Neural cell (in vitro differentiated cells): Measurements from ENCODE around the gene IPO4. TPM values are rescaled to one million over a fixed set of nuclear protein-coding genes. Genes with fewer than 3 reads are reported as not detected.
"Not testable (repeated sequence)": the region's sequence is repeated elsewhere in the genome, so short reads cannot be mapped to it uniquely, and the experiment has no call there.

Experiments
- H2AFZ ChIP-seq: fragments of 200-600, 300-800 bp; sonication (generic), shearing (Covaris generic); 2 replicates; pipeline ENCODE4 v1.6.0; 2014; ENCODE audit warnings: low read depth, mild to moderate bottlenecking, antibody characterized with exemption, low read length, moderate library complexity
- H3F3A ChIP-seq: fragments of 200-600 bp; shearing (Covaris generic); 2 replicates; pipeline ENCODE4 v1.6.1; 2016; ENCODE audit warnings: mild to moderate bottlenecking, moderate library complexity, mixed read lengths, antibody characterized with exemption, low read length; ENCODE audit not compliant: insufficient read depth, poor library complexity, severe bottlenecking
- H3K27ac ChIP-seq: fragments of 200-600, 300-800 bp; sonication (generic), shearing (Covaris generic); 2 replicates; pipeline ENCODE4 v1.5.1; 2014; ENCODE audit warnings: mild to moderate bottlenecking, low read length, moderate library complexity
- H3K27me3 ChIP-seq: fragments of 300-800, 200-600 bp; sonication (generic), shearing (Covaris generic); 2 replicates; pipeline ENCODE4 v1.6.0; 2014; ENCODE audit warnings: mild to moderate bottlenecking, low read depth, low read length, moderate library complexity; ENCODE audit not compliant: insufficient read depth
- H3K36me3 ChIP-seq: fragments of 300-800, 200-600 bp; sonication (generic), shearing (Covaris generic); 2 replicates; pipeline ENCODE4 v1.5.1; 2014; ENCODE audit warnings: mild to moderate bottlenecking, antibody characterized with exemption, low read length, moderate library complexity; ENCODE audit not compliant: insufficient read depth
- H3K4me2 ChIP-seq: fragments of 300-800, 200-600 bp; sonication (generic), shearing (Covaris generic); 2 replicates; pipeline ENCODE4 v1.6.0; 2014; ENCODE audit warnings: mild to moderate bottlenecking, low read length
- H3K4me3 ChIP-seq: fragments of 300-800, 200-600 bp; sonication (generic), shearing (Covaris generic); 2 replicates; pipeline ENCODE4 v1.5.1; 2014; ENCODE audit warnings: mild to moderate bottlenecking, low read length, moderate library complexity
- H3K79me2 ChIP-seq: fragments of 200-600 bp; shearing (Covaris generic); replicated peaks from 2 replicates; pipeline ENCODE4 v1.6.0; 2014; ENCODE audit warnings: mild to moderate bottlenecking, low read length, moderate library complexity; ENCODE audit not compliant: insufficient read depth
- H3K9ac ChIP-seq: fragments of 300-800, 200-600 bp; sonication (generic), shearing (Covaris generic); 2 replicates; pipeline ENCODE4 v1.6.1; 2016; ENCODE audit warnings: mild to moderate bottlenecking, low read length, mixed read lengths
- H3K9me2 ChIP-seq: fragments of 200-600 bp; shearing (Covaris generic); 2 replicates; pipeline ENCODE4 v1.6.1; 2016; ENCODE audit warnings: mild to moderate bottlenecking, low read length, mixed read lengths; ENCODE audit not compliant: insufficient read depth
- H3K9me3 ChIP-seq: fragments of 200-600, 300-800 bp; sonication (generic), shearing (Covaris generic); 2 replicates; pipeline ENCODE4 v1.6.1; 2016; ENCODE audit warnings: mild to moderate bottlenecking, mixed run types, low read length, moderate library complexity, mixed read lengths
- H4K20me1 ChIP-seq: fragments of 200-600 bp; shearing (Covaris generic); 2 replicates; pipeline ENCODE4 v1.6.1; 2016; ENCODE audit warnings: mild to moderate bottlenecking, mixed run types; ENCODE audit not compliant: insufficient read depth
- EP300 ChIP-seq: fragments of 450-650 bp; conservative IDR thresholded peaks from 2 replicates; pipeline ENCODE4 v1.6.1; 2014; ENCODE audit warnings: antibody characterized with exemption, mild to moderate bottlenecking, moderate library complexity; ENCODE audit not compliant: poor library complexity, severe bottlenecking
- EZH2 ChIP-seq: fragments of 200-600, 300-800 bp; shearing (Covaris generic), sonication (generic); IDR thresholded peaks from 2 replicates; pipeline ENCODE4 v1.6.1; 2014; ENCODE audit warnings: antibody characterized with exemption, low read length, borderline replicate concordance, mild to moderate bottlenecking; ENCODE audit not compliant: insufficient read depth, poor library complexity, severe bottlenecking
- MXI1 ChIP-seq: fragments of 450-650 bp; conservative IDR thresholded peaks from 2 replicates; pipeline ENCODE4 v1.6.1; 2014; ENCODE audit warnings: antibody characterized with exemption, mild to moderate bottlenecking; ENCODE audit not compliant: poor library complexity, severe bottlenecking
- POLR2AphosphoS5 ChIP-seq: IDR thresholded peaks from 2 replicates; pipeline ENCODE4 v1.6.1; 2012
- RAD21 ChIP-seq: fragments of 450-650 bp; conservative IDR thresholded peaks from 2 replicates; pipeline ENCODE4 v1.6.1; 2014; ENCODE audit warnings: antibody characterized with exemption, mild to moderate bottlenecking, moderate library complexity
- SMC3 ChIP-seq: fragments of 450-650 bp; conservative IDR thresholded peaks from 2 replicates; pipeline ENCODE4 v1.6.1; 2014; ENCODE audit warnings: antibody characterized with exemption, mild to moderate bottlenecking, moderate library complexity; ENCODE audit not compliant: poor library complexity
- TAF1 ChIP-seq: IDR thresholded peaks from 2 replicates; pipeline ENCODE4 v1.6.1; 2012; ENCODE audit warnings: low read depth
- polyA plus RNA-seq: library from polyadenylated mRNA; depleted of rRNA; stranded (reverse); fragments of >200 nt; gene quantifications from 2 replicates; pipeline ENCODE4 v1.2.3, GENCODE V29; 2014
- TF ChIP-seq, protein P1 (sequence below): fragments of 450-650 bp; IDR thresholded peaks from 2 replicates; pipeline ENCODE4 v1.5.1; 2014; ENCODE audit warnings: antibody characterized with exemption, mild to moderate bottlenecking, moderate library complexity; ENCODE audit not compliant: poor library complexity, severe bottlenecking
- TF ChIP-seq, protein P2 (sequence below): IDR thresholded peaks from 2 replicates; pipeline ENCODE4 v1.6.1; 2012; ENCODE audit warnings: borderline replicate concordance

IPO4 gene
- polyA plus RNA-seq, 1 donor from 2014 or later: 9.2 TPM

DNA sequence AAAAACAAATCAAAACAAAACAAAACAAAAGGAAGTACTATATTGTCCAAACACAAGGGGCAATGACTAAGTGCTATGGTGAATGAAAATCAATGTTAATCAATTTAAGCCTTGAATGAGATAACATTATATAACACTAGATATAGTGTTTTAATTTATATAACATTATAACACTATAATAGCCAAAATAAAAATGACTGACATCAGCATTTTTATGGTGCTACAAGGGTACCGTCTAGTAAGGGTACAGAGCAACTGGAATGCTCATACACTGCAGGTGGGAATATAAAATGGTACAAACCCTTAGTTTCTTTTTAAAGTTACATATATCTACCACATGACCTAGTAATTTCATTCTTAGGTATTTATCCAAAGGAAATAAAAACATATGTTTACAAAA, 37.9 kb upstream of the IPO4 start:
- H3F3A ChIP-seq: no peaks in the 10 kb centered on the region
- no peaks in the 10 kb centered on the region for H3K9me3 ChIP-seq
- H3K27ac ChIP-seq: no peak overlapping the region
- peaks cover 26% of the 10 kb centered on the region for H3K79me2 ChIP-seq
- no peak for TF ChIP-seq EZH2
- H2AFZ ChIP-seq: no peak overlapping the region
- no peak overlapping the region for H3K9ac ChIP-seq
- no peak overlapping the region for H3K4me3 ChIP-seq
- no peaks in the 10 kb centered on the region for H4K20me1 ChIP-seq
- H3K36me3 ChIP-seq: no peaks in the 10 kb centered on the region
- no peak overlapping the region for H3K4me2 ChIP-seq
- H3K27me3 ChIP-seq: no peaks in the 10 kb centered on the region
- H3K9me2 ChIP-seq: no peaks in the 10 kb centered on the region

DNA sequence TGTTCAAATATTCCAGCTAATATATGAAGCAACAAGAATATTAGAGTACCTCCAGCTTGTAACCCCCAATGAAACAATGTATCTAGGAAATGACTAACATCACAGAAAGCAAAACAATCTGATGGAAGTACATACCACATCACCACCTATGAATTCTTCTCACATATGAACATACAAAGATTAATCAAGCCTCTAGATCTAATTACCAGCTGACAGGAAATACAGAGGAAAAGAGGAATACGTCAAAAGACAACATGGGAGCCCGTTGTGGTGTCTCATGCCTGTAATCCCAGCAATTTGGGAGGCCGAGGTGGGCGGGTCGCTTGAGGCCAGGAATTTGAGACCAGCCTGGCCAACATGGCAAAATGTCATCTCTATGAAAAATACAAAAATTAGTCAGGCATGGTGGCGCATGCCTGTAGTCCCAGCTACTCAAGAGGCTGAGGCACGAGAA, 36.0 kb upstream of the IPO4 start:
- Histone ChIP-seq H3K9ac (no peak overlapping the region), H3K9me2 (no peaks in the 10 kb centered on the region), H3K4me2 (no peak overlapping the region), H3K36me3 (no peaks in the 10 kb centered on the region), H3F3A (no peaks in the 10 kb centered on the region), H3K9me3 (no peaks in the 10 kb centered on the region), H3K27me3 (no peaks in the 10 kb centered on the region), H3K79me2 (peaks cover 16% of the 10 kb centered on the region), H3K27ac (no peak overlapping the region), H2AFZ (no peak overlapping the region), H3K4me3 (no peak overlapping the region), H4K20me1 (no peaks in the 10 kb centered on the region)
- no peak for TF ChIP-seq EP300
- no peak for TF ChIP-seq EZH2
- no peak for TF ChIP-seq SMC3
- TF ChIP-seq, protein P1, sequence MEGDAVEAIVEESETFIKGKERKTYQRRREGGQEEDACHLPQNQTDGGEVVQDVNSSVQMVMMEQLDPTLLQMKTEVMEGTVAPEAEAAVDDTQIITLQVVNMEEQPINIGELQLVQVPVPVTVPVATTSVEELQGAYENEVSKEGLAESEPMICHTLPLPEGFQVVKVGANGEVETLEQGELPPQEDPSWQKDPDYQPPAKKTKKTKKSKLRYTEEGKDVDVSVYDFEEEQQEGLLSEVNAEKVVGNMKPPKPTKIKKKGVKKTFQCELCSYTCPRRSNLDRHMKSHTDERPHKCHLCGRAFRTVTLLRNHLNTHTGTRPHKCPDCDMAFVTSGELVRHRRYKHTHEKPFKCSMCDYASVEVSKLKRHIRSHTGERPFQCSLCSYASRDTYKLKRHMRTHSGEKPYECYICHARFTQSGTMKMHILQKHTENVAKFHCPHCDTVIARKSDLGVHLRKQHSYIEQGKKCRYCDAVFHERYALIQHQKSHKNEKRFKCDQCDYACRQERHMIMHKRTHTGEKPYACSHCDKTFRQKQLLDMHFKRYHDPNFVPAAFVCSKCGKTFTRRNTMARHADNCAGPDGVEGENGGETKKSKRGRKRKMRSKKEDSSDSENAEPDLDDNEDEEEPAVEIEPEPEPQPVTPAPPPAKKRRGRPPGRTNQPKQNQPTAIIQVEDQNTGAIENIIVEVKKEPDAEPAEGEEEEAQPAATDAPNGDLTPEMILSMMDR: no peak
- no peak for TF ChIP-seq POLR2AphosphoS5
- TF ChIP-seq TAF1: no peak
- no peak for TF ChIP-seq MXI1
- TF ChIP-seq RAD21: no peak
- TF ChIP-seq, protein P2, sequence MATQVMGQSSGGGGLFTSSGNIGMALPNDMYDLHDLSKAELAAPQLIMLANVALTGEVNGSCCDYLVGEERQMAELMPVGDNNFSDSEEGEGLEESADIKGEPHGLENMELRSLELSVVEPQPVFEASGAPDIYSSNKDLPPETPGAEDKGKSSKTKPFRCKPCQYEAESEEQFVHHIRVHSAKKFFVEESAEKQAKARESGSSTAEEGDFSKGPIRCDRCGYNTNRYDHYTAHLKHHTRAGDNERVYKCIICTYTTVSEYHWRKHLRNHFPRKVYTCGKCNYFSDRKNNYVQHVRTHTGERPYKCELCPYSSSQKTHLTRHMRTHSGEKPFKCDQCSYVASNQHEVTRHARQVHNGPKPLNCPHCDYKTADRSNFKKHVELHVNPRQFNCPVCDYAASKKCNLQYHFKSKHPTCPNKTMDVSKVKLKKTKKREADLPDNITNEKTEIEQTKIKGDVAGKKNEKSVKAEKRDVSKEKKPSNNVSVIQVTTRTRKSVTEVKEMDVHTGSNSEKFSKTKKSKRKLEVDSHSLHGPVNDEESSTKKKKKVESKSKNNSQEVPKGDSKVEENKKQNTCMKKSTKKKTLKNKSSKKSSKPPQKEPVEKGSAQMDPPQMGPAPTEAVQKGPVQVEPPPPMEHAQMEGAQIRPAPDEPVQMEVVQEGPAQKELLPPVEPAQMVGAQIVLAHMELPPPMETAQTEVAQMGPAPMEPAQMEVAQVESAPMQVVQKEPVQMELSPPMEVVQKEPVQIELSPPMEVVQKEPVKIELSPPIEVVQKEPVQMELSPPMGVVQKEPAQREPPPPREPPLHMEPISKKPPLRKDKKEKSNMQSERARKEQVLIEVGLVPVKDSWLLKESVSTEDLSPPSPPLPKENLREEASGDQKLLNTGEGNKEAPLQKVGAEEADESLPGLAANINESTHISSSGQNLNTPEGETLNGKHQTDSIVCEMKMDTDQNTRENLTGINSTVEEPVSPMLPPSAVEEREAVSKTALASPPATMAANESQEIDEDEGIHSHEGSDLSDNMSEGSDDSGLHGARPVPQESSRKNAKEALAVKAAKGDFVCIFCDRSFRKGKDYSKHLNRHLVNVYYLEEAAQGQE: no peak

DNA sequence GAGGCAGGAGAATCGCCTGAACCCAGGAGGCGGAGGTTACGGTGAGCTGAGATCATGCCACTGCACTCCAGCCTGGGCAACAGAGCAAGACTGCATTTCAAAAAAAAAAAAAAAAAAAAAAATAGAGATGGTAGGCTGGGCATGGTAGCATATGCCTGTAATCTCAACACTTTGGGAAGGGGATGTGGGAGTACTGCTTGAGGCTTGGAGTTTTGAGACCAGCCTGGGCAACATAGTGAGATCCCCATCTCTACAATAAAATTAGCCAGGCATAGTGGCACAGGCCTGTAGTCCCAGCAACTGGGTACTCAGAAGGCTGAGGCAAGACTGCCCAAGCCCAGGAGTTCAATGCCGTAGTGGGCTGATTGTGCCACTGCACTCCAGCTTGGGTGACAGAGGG, 34.4 kb upstream of the IPO4 start:
- H3K9me3 ChIP-seq, H2AFZ ChIP-seq, H3K27me3 ChIP-seq, H3K4me3 ChIP-seq, H3K4me2 ChIP-seq, H4K20me1 ChIP-seq, H3K36me3 ChIP-seq, H3K9ac ChIP-seq, H3K27ac ChIP-seq, H3K9me2 ChIP-seq, H3K79me2 ChIP-seq, H3F3A ChIP-seq: not testable (repeated sequence)
